DND-41 (cell line): ENCODE data around the gene DNAJB13.

Experiments
- ATAC-seq: fragments of 200-7000 bp; cut with Tn5 transposase; 3 replicates; pipeline ENCODE4 v1.9.1; 2021; ENCODE audit warnings: low read depth; ENCODE audit not compliant: insufficient read depth
- DNase-seq: peaks from one replicate; pipeline ENCODE4 v3.0.0-alpha.2; 2020
- H2AFZ ChIP-seq: 2 replicates; pipeline ENCODE4 v1.6.0; 2012; ENCODE audit warnings: low read depth, low read length
- H3K27ac ChIP-seq: 2 replicates; pipeline ENCODE4 v1.5.1; 2012; ENCODE audit warnings: low read length, inconsistent platforms
- H3K27me3 ChIP-seq: fragments of 200-600 bp; sonication (generic); 2 replicates; pipeline ENCODE4 v1.6.0; 2012; ENCODE audit warnings: low read length, mild to moderate bottlenecking, inconsistent platforms; ENCODE audit not compliant: insufficient read depth, poor library complexity
- H3K36me3 ChIP-seq: 2 replicates; pipeline ENCODE4 v1.5.1; 2012; ENCODE audit warnings: low read length, inconsistent platforms; ENCODE audit not compliant: insufficient read depth
- H3K4me1 ChIP-seq: 2 replicates; pipeline ENCODE4 v1.5.1; 2012; ENCODE audit warnings: mild to moderate bottlenecking, low read length; ENCODE audit not compliant: insufficient read depth
- H3K4me2 ChIP-seq: 2 replicates; pipeline ENCODE4 v1.6.0; 2012; ENCODE audit warnings: mild to moderate bottlenecking, moderate library complexity, low read length, inconsistent platforms; ENCODE audit not compliant: insufficient read depth
- H3K4me3 ChIP-seq, 2 experiments: fragments of 200-600 bp in 1 of 2; shearing (Covaris generic) in 1 of 2; 2 replicates each; pipeline ENCODE4 v1.5.1; 2012 to 2016; ENCODE audit warnings: inconsistent platforms in 2 of 2, low read length in 2 of 2, mild to moderate bottlenecking in 2 of 2, low read depth in 1 of 2, moderate library complexity in 1 of 2
- H3K79me2 ChIP-seq: 2 replicates; pipeline ENCODE4 v1.6.0; 2012; ENCODE audit warnings: low read length, inconsistent platforms; ENCODE audit not compliant: insufficient read depth
- H3K9ac ChIP-seq: 2 replicates; pipeline ENCODE4 v1.6.0; 2012; ENCODE audit warnings: low read depth, mild to moderate bottlenecking, inconsistent platforms, low read length, moderate library complexity
- H3K9me3 ChIP-seq: 2 replicates; pipeline ENCODE4 v1.5.1; 2012; ENCODE audit warnings: low read length, moderate library complexity, mild to moderate bottlenecking, inconsistent platforms; ENCODE audit not compliant: insufficient read depth, severe bottlenecking
- H4K20me1 ChIP-seq: 2 replicates; pipeline ENCODE4 v1.6.0; 2012; ENCODE audit warnings: low read length; ENCODE audit not compliant: insufficient read depth
- CTCF ChIP-seq: IDR thresholded peaks from 2 replicates; pipeline ENCODE4 v1.5.1; 2012; ENCODE audit warnings: borderline replicate concordance, low read length, moderate library complexity, mild to moderate bottlenecking; ENCODE audit not compliant: poor library complexity, severe bottlenecking; ENCODE audit errors: extremely low read depth
- EZH2 ChIP-seq: IDR thresholded peaks from 3 replicates; pipeline ENCODE4 v1.6.1; 2012; ENCODE audit warnings: borderline replicate concordance, low read depth, mild to moderate bottlenecking, moderate library complexity, low read length, inconsistent platforms; ENCODE audit not compliant: severe bottlenecking

The DNAJB13 gene

GRCh38 chr11:73989156-73989555 is 38.3 kb downstream of the DNAJB13 start:
- Histone ChIP-seq H3K9me3 (no peaks in the 10 kb centered on the region), H3K79me2 (no peaks in the 10 kb centered on the region), H3K9ac (no peak overlapping the region), H3K4me3 (no peak overlapping the region), H3K36me3 (no peaks in the 10 kb centered on the region), H3K4me1 (peaks cover 7% of the 10 kb centered on the region), H4K20me1 (no peaks in the 10 kb centered on the region), H2AFZ (no peak overlapping the region; the same call in 1 of the 2 replicates), H3K27ac (no peak overlapping the region), H3K27me3 (no peaks in the 10 kb centered on the region), H3K4me2 (no peak overlapping the region)
- ATAC-seq (no peak), DNase-seq (no peak)
- no peak for TF ChIP-seq EZH2
- peak; percentile 26 for TF ChIP-seq CTCF

GRCh38 chr11:73990730-73991129 is 39.9 kb downstream of the DNAJB13 start:
- H3K4me1 ChIP-seq, result peaks cover 12% of the 10 kb centered on the region
- H2AFZ ChIP-seq, result no peak overlapping the region
- H3K27me3 ChIP-seq, result no peaks in the 10 kb centered on the region
- DNase-seq, result no peak
- no peak overlapping the region for H3K4me2 ChIP-seq
- ATAC-seq, result no peak
- TF ChIP-seq EZH2 (no peak), CTCF (no peak)
- H3K4me3 ChIP-seq, result no peak overlapping the region
- no peaks in the 10 kb centered on the region for H3K79me2 ChIP-seq
- H3K27ac ChIP-seq, result no peak overlapping the region
- no peaks in the 10 kb centered on the region for H4K20me1 ChIP-seq
- H3K9ac ChIP-seq, result no peak overlapping the region
- no peaks in the 10 kb centered on the region for H3K9me3 ChIP-seq
- no peaks in the 10 kb centered on the region for H3K36me3 ChIP-seq

- Histone ChIP-seq H3K36me3 (no peaks in the 10 kb centered on the region), H3K4me1 (peaks cover 18% of the 10 kb centered on the region), H3K27me3 (no peaks in the 10 kb centered on the region), H3K9ac (no peak overlapping the region), H4K20me1 (no peaks in the 10 kb centered on the region), H3K4me2 (no peak overlapping the region), H3K27ac (no peak overlapping the region), H3K9me3 (no peaks in the 10 kb centered on the region), H3K4me3 (no peak overlapping the region), H2AFZ (no peak overlapping the region), H3K79me2 (no peaks in the 10 kb centered on the region)
- no peak for DNase-seq
- TF ChIP-seq CTCF (no peak), EZH2 (no peak)
- ATAC-seq, result no peak
Observed at GRCh38 chr11:73991471-73992006, 40.7 kb downstream of the DNAJB13 start.

GRCh38 chr11:73995247-73995646 is 44.4 kb downstream of the DNAJB13 start:
- Histone ChIP-seq H3K9me3 (no peaks in the 10 kb centered on the region), H3K4me2 (no peak overlapping the region), H3K27me3 (no peaks in the 10 kb centered on the region), H4K20me1 (no peaks in the 10 kb centered on the region), H3K36me3 (no peaks in the 10 kb centered on the region), H3K79me2 (no peaks in the 10 kb centered on the region), H3K4me3 (no peak overlapping the region), H3K27ac (no peak overlapping the region), H3K4me1 (peaks cover 18% of the 10 kb centered on the region), H2AFZ (peak overlapping the region; percentile 13), H3K9ac (no peak overlapping the region)
- ATAC-seq (peak; percentile 75), DNase-seq (no peak)
- no peak for TF ChIP-seq CTCF
- TF ChIP-seq EZH2, result no peak
